Cerebellar nuclear complex (tissue), 1 donor: Measurements from ENCODE around the gene MEP1B.
"Not testable (repeated sequence)": the region's sequence is repeated elsewhere in the genome, so short reads cannot be mapped to it uniquely, and the experiment has no call there.

ENCODE experiments used
- DNase-seq, 2 experiments: peaks; one replicate each; lab custom pipeline; 2025; lab: John Stamatoyannopoulos, UW

The MEP1B gene

DNA sequence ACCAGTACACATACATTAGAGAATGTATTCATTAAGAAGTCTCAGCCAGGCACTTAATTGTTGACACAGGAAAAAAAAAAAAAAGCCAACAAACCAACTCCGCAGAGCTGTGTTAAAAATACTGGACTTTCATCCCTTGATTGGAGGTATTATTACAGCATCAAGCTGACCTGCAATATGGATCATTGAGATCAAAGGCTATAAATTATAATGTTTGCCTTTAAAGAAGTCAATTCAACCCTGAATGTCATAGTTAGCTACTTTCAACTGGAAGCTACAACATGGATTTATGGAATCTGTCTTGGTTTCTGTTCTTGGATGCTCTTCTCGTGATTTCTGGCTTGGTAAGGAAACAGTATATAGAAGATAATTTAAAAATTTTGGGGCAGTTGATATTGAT lies at the start of gene MEP1B:
MEP1B (plus strand) TSS at position 250 of the 400 bp plus-strand sequence; CDS start at position 282, 32 bp downstream.
- no peak for DNase-seq

DNA sequence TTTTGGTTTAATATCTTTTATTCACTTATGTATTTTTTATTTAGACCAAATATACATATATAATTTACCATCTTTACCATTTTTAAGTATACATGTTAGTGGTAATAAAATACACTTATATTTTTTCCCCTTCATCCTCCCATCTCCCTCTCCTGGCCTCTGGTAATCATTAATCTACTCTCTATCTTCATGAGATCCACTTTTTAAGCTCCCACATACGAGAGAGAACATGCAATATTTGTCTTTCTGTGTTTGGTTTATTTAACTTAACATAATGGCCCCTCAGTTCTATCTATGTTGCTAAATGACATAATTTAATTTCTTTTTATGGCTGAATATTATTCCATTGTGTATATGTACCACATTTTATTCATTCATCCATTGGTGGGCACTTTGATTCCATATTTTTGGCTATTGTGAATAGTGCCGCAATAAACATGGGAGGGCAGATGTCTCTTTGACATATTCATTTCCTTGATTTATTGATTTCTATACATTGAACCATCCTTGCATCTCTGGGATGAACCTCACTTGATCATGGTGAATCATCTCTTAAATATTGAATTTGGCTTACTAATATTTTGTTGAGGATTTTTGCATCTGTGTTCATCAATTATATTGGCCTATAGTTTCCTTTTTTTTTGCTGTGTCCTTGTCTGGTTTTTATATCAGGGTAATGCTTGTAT lies 41.5 kb upstream of the MEP1B start:
- no peak for DNase-seq

DNA sequence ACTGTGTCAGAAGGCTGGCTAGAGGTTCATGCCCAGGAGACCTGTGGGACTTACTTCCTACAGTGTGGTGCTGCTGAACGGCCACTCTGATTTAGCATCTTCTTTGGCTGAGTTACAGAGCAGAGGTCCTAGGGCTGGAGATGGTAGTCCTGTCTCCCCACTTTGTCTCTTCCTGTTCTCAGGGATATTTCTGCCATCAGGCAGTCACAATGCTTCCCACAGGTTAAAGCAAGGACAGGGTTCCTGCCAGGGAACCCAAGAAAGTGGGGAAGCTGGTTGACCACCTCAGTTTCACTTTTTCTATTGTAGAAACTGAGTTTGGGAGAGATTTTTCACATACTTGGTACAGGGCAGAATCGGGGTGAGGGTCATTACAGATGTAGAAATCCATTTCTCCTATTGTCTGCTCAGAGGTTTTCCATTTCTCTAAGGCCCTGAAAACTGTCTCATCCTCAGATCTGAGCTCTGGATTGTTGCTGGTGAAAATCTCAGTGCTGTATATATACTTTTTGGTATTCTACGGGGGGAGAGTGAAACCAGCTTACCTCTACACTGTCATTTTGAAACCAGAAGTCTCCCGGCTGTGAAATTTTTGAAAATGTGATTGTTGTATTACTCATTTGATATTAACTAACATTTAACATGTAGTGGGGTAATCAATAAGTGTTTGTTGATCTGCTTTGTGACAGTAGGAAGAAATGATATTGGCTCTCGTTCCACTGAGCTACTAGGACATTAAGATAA lies 37.0 kb upstream of the MEP1B start:
- no peak for DNase-seq

DNA sequence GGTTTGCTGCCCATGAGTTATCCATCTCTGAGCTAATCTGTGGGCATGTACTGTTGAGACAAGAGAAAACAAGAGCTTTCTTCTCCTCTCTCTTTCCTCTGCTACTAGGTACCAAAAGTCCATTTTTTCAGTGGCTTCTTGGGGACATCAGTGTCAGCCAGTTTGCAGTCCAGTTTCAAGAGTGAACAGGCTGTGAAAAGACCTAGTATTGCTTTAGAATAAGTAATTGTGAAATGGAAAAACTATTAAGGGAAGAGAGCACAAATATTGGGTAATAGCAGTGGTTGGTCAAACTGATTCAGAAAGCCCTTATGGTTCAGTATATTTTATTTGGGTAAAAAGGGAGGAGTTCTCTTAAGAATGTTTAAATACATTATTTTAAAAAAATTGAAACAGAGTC lies 33.0 kb upstream of the MEP1B start:
- DNase-seq = no peak

DNA sequence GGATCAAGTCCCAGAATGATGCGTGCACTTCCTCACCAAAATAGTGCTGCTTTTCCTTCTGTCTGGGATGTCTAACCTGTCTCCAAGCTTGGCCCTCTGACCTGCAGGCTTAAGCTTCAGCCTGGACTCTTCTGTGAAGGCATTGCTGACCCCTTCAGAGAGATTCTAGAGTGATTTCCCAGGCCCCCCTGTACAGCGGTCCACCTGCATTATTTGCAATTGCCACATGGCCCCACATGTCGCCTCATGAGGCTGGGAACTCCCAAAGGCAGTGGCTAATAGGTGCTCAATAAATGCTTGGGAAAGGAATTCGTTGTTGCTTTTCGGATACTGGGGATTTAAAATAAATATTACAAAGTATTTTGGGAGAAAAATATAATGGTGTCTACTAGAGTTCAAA lies 32.3 kb upstream of the MEP1B start:
- no peak for DNase-seq

DNA sequence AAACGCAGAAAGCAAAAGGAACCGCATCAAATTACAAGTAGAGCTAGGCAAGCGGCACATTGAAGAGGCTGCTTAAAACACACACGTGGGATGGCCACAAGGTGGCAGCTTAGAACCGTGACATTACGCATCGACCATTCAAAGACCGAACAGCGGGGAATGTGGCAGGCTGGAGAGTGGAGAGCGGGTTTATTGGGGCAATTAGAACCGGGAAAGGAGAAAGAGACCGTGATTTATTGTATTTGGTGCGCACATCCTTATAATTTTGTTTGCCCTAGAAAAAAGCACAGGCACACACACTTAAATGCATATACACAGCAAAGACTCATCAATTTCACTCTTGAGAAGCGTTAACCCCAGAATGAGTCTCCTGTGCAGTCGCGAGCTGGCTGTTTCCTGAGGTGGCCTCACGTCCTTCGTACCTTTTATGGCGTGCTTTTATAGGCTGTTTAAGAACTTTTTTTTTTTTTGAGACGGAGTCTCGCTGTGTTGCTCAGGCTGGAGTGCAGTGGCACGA lies 31.7 kb upstream of the MEP1B start:
- peak; percentile 31 to 63 for DNase-seq

DNA sequence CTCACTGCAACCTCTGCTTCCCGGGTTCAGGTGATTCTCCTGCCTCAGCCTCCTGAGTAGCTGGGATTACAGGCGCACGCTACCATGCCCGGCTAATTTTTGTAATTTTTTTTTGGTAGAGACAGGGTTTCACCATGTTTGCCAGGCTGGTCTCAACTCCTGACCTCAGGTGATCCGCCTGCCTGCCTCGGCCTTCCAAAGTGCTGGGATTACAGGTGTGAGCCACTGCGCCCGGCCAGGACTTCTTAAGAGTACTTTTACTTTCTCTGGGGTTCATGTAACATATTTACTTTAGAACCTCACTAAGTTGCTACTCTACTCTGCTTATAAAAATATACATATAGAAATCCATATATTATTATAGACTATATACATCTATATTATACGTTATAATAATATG lies 31.2 kb upstream of the MEP1B start:
- DNase-seq = not testable (repeated sequence)

DNA sequence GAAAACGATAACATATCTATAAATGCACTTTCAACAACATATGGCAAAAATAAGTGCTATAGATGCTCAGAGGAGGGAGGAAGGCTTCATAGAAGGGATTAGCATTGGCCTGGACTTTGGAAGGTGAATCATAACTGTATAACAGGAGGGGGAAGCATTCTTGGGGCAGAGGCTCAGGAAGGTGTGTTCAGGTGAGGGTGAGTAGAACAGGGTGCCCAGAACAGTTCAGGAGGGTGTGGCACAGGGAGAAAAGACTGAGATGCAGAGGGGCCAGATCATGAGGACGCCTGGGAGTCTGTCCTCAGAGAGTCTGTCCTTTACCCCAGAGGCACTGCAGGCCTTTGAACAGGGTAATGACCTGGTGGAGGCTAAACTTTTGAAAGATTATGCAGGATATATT lies 29.3 kb upstream of the MEP1B start:
- no peak for DNase-seq

DNA sequence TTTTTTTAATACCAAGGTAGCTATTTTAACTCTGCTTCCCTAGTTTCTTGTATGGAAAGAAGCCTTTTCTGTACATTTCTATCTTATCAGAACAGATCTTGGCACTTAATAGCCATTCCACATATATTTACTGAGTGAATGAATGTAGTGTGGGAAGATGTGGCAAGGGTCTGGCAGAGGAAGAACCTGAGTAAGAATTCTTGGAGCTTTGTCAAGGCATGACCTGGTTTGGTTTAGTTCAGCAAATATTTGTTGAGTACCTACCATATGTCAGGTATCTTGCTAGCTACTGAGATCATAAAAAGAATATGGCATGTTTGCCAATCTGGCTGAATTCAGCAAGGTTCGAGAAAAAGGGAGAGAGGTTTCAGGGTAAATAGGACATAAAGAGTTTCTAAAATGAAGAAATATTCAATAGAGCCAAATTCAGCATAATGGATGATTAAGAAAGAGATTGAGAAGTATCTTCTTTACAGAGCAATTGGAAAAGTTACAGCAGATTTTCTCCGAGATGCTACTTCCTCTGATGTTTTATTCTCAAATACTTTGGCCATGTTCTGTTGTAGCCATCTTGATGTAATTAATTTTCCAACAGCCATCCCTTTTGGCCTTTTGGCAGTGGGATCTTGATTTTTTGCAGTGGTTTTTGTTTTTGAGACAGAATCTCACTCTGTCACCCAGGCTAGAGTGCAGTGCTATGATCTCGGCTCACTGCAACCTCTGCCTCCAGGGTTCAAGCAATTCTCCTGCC lies 21.7 kb upstream of the MEP1B start:
- no peak for DNase-seq

DNA sequence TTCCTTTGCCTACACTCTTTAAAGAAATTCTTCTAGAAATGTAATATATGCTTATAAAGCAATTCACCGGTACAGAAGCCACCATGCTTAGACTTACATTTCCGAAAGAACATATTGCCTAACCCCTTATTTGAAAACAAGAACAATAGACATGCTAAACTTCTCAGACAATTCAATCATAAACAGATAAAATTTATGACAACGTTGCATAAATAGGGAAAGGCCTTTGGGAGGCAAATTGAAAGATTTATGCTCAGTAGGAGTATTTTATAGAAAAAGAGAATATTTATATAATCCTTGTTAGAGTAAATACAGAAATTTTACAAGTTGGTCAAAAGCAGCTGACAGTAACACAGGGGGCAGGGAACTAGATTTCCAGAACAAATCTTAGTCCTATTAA lies 16.2 kb upstream of the MEP1B start:
- DNase-seq = no peak

DNA sequence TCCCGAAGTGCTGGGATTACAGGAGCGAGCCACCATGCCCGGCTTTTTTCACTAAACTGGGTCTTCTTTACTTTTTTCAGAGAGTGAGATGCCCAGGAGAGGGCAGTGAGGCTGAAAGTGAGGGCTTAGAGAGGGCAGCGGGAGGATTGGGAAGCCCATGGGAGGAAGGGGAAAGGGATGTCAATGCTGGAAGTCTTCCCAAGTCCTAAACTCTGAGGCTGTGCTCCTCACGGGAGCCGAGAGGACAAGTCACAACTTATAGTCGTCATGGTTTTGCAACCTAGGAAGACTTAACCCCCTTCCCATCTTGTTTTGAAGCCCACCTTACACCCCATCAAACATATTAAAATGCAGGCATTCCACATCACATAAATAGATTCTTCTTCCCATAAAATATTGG lies 15.1 kb upstream of the MEP1B start:
- DNase-seq = no peak

DNA sequence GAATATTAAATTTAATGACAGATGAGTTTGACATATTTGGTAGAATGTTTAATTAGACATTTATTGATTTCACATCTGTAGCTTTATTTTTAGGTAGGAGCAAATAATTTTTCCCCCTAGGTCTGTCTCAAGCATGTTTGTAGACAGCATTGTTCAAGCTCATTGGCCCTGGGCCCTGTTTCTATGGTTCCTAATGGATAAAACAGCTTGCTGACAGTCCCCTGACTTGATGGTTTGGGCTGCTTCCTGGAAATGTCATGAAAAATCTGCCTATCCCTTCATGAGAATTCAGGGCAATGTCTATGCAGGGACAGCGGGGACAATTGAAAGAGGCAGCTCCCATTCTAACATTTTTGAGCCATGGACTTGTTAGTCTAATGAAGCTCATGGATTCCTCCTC lies 14.6 kb upstream of the MEP1B start:
- no peak for DNase-seq

DNA sequence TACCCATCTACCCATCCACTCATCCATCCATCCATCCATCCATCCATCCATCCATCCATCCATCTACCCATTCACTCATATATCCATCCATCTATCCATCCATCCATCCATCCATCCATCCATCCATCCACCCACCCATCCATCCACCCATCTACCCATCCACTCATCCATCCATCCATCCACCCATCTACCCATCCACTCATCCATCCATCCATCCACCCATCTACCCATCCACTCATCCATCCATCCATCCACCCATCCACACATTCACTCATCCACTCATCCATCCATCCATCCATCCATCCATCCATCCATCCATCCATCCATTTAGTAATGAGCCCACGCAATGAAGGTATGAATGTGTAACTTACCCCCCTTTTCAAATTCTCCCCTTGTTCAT lies 13.1 kb upstream of the MEP1B start:
- not testable (repeated sequence) for DNase-seq

DNA sequence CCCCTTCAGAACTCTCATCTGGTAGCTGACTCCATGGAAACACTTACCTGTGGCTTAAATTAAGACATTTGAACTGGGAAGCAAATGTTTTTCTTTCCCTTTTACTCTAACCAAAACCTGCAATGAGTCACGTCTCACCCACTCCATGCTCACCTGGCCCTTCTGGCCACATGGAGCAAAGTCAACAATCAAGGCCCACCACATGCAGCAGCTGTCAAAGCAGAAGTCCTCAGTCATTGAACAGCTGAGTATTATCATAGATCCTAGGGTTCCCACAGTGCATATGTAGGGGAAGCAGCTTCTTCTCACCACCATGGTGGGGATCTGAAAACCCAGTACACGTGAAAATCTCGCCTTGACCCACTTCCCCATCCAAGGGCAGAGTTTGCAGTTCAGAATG lies 12.3 kb upstream of the MEP1B start:
- DNase-seq = no peak

DNA sequence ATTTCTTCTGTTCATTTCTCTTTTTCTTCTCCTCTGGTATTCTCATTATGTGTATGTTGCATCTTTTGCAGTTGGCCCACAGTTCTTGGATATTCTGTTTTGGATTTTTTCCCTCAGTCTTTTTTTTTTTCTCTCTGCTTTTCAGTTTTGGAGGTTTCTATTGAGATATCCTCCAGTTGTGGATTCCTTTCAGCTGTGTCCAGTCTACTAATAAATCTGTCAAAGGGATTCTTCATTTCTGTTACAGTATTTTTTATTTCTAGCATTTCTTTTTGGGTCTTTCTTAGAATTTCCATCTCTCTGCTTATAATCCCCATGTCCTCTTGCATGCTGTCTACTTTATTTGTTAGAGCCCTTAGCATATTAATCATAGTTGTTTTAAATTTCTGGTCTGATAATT lies 6.3 kb upstream of the MEP1B start:
- no peak for DNase-seq

DNA sequence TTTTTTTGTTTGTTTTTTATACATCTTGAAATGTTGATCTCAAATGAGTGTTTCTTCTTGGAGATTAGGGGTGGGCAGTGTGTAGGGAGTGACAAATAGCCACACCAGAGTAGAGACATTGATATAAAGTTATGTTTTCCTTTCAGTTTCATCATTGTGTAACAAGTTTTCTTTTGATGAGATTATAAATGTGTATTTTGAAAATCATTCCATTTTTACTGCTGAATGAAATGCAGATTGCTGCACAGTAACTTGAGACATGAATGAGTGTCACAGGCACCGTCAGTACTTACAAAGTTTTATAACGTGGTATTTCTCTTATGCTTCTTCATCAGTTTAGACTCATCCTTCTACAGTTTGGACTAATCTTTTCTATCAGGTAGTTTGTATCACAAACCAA lies 370 bp downstream of the MEP1B start:
- DNase-seq = no peak

DNA sequence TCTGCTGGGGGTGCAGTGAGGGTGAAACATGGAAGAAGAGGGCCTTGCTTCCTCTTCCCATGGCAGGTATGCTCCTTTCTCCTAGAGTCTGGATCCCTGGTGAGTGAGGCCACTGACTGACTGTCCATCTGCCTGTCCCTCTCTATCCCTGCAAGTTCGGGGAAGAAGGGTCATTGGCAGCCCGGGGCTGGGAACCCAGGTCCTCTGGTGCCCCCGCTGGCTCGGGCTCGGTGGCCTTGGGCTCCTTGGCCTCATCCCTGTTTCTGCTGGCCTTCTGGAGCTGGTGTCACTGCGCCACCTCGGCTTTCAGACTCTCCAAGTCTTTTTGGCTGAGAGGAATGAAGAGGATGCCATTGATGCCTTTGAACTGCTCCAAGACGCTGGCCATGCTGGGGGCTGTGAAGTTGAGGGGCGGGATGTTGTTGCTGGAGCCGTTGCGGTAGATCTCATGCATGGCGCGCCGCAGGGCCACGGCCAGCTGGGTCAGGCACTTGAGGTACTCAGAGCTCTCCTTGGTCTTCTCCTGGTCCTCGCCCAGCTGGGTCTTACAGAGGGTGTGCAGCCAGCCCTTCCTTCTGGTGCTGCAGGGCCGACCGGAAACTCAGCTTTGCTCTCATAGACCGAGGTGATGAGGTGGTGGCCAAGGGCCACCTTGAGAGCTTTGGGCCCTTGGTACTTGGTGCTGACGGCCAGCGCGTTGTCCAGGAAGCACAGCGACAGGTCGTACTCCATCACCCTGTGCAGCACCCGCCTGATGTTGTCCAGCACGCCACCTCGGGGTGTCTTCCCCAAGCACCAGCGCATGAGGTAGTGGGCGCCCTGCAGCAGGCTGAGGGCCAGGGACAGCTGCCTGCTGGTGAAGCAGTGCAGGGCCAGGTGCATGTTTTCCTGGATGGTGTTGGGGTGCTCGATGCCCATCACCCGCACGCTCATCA lies 6.3 kb downstream of the MEP1B start:
- DNase-seq = no peak

DNA sequence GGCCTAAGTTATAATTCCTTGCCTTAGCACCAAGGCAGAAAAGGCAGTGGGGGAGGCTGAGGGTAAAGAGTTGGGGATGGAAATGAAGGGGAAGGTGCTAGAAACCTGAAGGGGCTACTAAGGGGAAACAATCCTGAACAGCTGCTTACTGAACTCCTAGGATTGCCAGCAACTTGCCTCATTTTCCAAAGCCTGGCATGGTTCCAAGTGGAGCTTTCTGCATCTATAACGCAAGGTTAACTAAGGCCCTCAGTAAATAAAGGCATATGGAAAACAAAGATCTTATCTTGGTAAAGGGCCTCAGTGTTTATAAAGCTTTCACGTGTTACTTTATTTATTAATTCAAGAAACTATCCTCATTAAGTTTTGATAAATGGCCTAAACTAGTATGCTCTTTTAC lies 10.9 kb downstream of the MEP1B start:
- DNase-seq = no peak

DNA sequence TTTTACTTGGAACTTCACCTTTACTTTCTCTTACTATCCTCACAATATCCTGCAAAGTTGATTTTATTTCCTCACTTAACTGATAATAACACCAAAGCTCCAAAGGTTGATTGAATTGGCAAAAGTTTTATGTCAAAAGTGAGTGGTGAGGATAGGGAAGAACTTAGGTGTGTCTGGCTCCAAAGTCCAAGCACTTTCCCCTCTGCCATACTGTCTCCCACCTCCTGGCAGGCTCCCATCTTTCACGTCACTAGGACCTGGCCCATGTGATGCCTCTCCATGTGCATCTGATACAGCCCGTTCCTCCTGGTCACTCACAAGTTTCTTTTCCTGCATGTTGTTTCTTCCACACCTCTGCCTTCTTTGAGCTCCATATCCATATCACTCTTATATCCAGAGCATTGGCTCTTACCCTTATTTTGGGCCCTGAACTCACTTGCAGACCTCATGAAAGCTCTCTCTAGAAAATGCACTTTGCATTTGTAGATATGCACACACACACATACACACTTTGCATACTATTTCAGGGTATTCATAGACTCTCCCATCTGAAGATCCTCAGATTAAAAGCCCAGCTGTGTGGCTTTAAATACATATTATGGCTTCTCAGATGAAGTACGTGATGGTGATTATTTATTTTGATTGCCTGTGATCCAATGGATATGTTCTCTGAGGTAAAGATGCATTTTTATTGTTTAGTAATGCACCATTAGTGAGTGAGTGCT lies 12.3 kb downstream of the MEP1B start:
- no peak for DNase-seq

DNA sequence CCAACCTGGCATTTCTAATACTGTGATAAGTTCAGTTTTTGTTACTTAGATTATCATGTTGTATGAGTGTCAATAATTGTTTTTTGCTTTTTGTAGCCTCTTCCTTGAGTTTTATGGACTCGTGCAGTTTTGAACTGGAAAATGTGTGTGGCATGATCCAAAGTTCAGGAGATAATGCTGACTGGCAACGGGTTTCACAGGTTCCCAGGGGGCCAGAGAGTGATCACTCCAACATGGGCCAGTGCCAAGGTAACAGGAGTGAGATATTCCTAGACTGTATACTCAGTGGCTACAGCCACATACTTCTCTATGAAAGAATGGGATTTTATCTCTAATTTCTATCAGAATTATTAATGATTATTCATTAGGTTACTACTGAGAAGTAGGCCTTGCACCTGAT lies 18.2 kb downstream of the MEP1B start:
- no peak for DNase-seq

DNA sequence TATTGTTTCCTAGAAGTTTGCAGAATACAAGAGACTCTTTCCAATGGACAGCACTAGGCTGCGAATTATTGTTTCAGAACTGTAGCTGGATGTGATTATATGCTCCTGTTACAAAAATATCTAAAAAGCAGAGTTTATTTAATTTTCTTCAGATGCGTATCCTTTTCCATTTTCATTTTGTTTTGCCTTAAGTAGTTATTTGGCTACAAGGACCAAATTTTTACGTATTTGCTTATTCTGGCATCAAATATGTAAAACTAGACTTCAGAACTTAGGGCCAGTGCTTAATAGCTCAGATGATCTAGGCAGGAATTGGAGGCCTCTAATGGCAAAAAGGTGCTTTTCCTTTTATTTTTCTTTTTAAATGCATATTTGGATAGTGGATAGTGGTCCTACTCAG lies 18.7 kb downstream of the MEP1B start:
- DNase-seq = no peak
